ENCODE results near the gene PMM1. TPM values are rescaled to one million over a fixed set of nuclear protein-coding genes. Genes with fewer than 3 reads are reported as not detected.

PMM1 gene
- total and polyA plus RNA-seq, 2 of the 13 experiments (the other 11 are each of a cell fraction or from before 2014, with no cell fraction given) = 17.8 to 95.6 TPM

- TF ChIP-seq USF2 (IDR thresholded peaks at IDR 0.05; ENCODE audit: low read depth, low read length) (no peak), USF2 (CRISPR knock-in tag; IDR thresholded peaks at IDR 0.05; ENCODE audit: borderline replicate concordance) (no peak; the same call in 1 of the 2 replicates), ZNF350 (CRISPR knock-in tag; IDR thresholded peaks at IDR 0.05; ENCODE audit: borderline replicate concordance, low read depth) (0 out of 2 replicates have a peak, but pooled peaks have one; percentile 44), SP1 (IDR thresholded peaks at IDR 0.05) (no peak), SP1 (CRISPR knock-in tag; IDR thresholded peaks at IDR 0.05) (peak; percentile 73), RARG (CRISPR knock-in tag; IDR thresholded peaks at IDR 0.05; ENCODE audit: low read depth) (no peak), SAP130 (CRISPR knock-in tag; IDR thresholded peaks at IDR 0.05; ENCODE audit: low read depth) (peak; percentile 85), POLR2G (IDR thresholded peaks at IDR 0.05; ENCODE audit: low read depth, low read length) (peak; percentile 90), CENPT (CRISPR knock-in tag; IDR thresholded peaks at IDR 0.05; ENCODE audit: low read depth) (no peak), TAF1 (CRISPR knock-in tag; IDR thresholded peaks at IDR 0.05) (peak; percentile 88), ZNF331 (CRISPR knock-in tag; IDR thresholded peaks at IDR 0.05) (0 out of 2 replicates have a peak, but pooled peaks have one; percentile 33), AGO1 (IDR thresholded peaks at IDR 0.05; ENCODE audit: low read depth, low read length, poor library complexity, severe bottlenecking) (peak; percentile 67), ZNF883 (CRISPR knock-in tag; IDR thresholded peaks at IDR 0.05; ENCODE audit: not compliant biosample characterization) (peak; percentile 23), GFI1 (CRISPR knock-in tag; IDR thresholded peaks at IDR 0.05; ENCODE audit: borderline replicate concordance) (peak; percentile 33; the same call in 1 of the 2 replicates), SATB2 (CRISPR knock-in tag; IDR thresholded peaks at IDR 0.05) (no peak), RFX5 (IDR thresholded peaks at IDR 0.05; ENCODE audit: low read depth, low read length) (no peak), MYPOP (CRISPR knock-in tag; IDR thresholded peaks at IDR 0.05) (no peak), HBP1 (CRISPR knock-in tag; IDR thresholded peaks at IDR 0.05; ENCODE audit: low read depth) (no peak), PRPF4 (IDR thresholded peaks at IDR 0.05; ENCODE audit: low read depth, low read length, poor library complexity, severe bottlenecking) (no peak), REPIN1 (CRISPR knock-in tag; IDR thresholded peaks at IDR 0.05; ENCODE audit: borderline replicate concordance, low read depth) (no peak), ZNF790 (CRISPR knock-in tag; IDR thresholded peaks at IDR 0.05; ENCODE audit: borderline replicate concordance) (peak; percentile 43; the same call in 1 of the 2 replicates), ZNF629 (CRISPR knock-in tag; conservative IDR thresholded peaks at IDR 0.05) (no peak), SMC3 (IDR thresholded peaks at IDR 0.05; ENCODE audit: low read length) (no peak), ZSCAN29 (CRISPR knock-in tag; conservative IDR thresholded peaks at IDR 0.05) (0 out of 2 replicates have a peak, but pooled peaks have one; percentile 63), SP4 (CRISPR knock-in tag; IDR thresholded peaks at IDR 0.05) (peak; percentile 95), SIN3A (IDR thresholded peaks at IDR 0.05; ENCODE audit: borderline replicate concordance, low read depth, low read length) (peak; percentile 88; the same call in 1 of the 2 replicates)
These were observed at the start of gene PMM1 (continued) for GRCh38 chr22:41589391-41590241.

Measured in HepG2 (cell line).